HepG2 (cell line): ENCODE measurements around the gene CDV3. TPM values are rescaled to one million over a fixed set of nuclear protein-coding genes. Genes with fewer than 3 reads are reported as not detected.
A peak's percentile ranks its signal among the peaks of the same experiment; 100 is the strongest.

Experiments used
- CHD4 ChIP-seq: fragments of 200-600 bp; sonication (generic); IDR thresholded peaks from 2 replicates; pipeline ENCODE4 v1.7.0; 2017; ENCODE audit warnings: mild to moderate bottlenecking, low read length, borderline replicate concordance
- DPF2 ChIP-seq: sonication (generic); formaldehyde crosslinking; IDR thresholded peaks from 2 replicates; pipeline ENCODE4 v1.4.0; 2020; ENCODE audit warnings: mild to moderate bottlenecking, low read depth, missing genetic modification reagents, borderline replicate concordance
- DR1 ChIP-seq: sonication (generic); formaldehyde crosslinking; IDR thresholded peaks from 2 replicates; pipeline ENCODE4 v1.8.0; 2021; ENCODE audit warnings: mild to moderate bottlenecking, missing genetic modification reagents, inconsistent platforms
- EZH2 ChIP-seq: conservative IDR thresholded peaks from 2 replicates; pipeline ENCODE4 v1.6.1; 2012; ENCODE audit warnings: mild to moderate bottlenecking, low read depth, low read length, moderate library complexity
- FOXM1 ChIP-seq: sonication (generic); formaldehyde crosslinking; IDR thresholded peaks from 2 replicates; pipeline ENCODE4 v1.5.0; 2020; ENCODE audit warnings: missing genetic modification reagents
- KLF6 ChIP-seq: IDR thresholded peaks from 2 replicates; pipeline ENCODE4 v1.8.0; 2016; ENCODE audit warnings: missing biosample characterization, missing genetic modification reagents
- MYC ChIP-seq: sonication (generic); formaldehyde crosslinking; IDR thresholded peaks from 2 replicates; pipeline ENCODE4 v1.9.0; 2021; ENCODE audit warnings: missing genetic modification reagents, borderline replicate concordance
- NRL ChIP-seq: sonication (generic); formaldehyde crosslinking; IDR thresholded peaks from 2 replicates; pipeline ENCODE4 v1.5.0; 2020; ENCODE audit warnings: missing genetic modification reagents, mild to moderate bottlenecking, moderate library complexity, borderline replicate concordance
- PATZ1 ChIP-seq: sonication (generic); formaldehyde crosslinking; IDR thresholded peaks from 2 replicates; pipeline ENCODE4 v1.4.0; 2020; ENCODE audit warnings: missing genetic modification reagents
- PITX1 ChIP-seq: sonication (generic); formaldehyde crosslinking; IDR thresholded peaks from 2 replicates; pipeline ENCODE4 v1.5.1; 2020; ENCODE audit warnings: mild to moderate bottlenecking, missing genetic modification reagents
- PLSCR1 ChIP-seq: sonication (generic); formaldehyde crosslinking; IDR thresholded peaks from 2 replicates; pipeline ENCODE4 v1.5.0; 2020; ENCODE audit warnings: missing genetic modification reagents, mild to moderate bottlenecking, borderline replicate concordance
- RAD21 ChIP-seq: fragments of 450-650 bp; formaldehyde crosslinking; IDR thresholded peaks from 2 replicates; pipeline ENCODE4 v1.5.0; 2020; ENCODE audit warnings: mild to moderate bottlenecking
- REL ChIP-seq: sonication (generic); formaldehyde crosslinking; conservative IDR thresholded peaks from 2 replicates; pipeline ENCODE4 v1.8.0; 2022; ENCODE audit warnings: mild to moderate bottlenecking, missing genetic modification reagents, moderate library complexity
- ZBTB42 ChIP-seq: sonication (generic); formaldehyde crosslinking; IDR thresholded peaks from 2 replicates; pipeline ENCODE4 v1.5.0; 2020; ENCODE audit warnings: mild to moderate bottlenecking, missing genetic modification reagents
- ZFX ChIP-seq: sonication (generic); formaldehyde crosslinking; IDR thresholded peaks from 2 replicates; pipeline ENCODE4 v1.4.0; 2020; ENCODE audit warnings: mild to moderate bottlenecking, low read depth, missing genetic modification reagents, moderate library complexity
- ZKSCAN1 ChIP-seq: fragments of 150-350 bp; IDR thresholded peaks from 2 replicates; pipeline ENCODE4 v1.6.1; 2014; ENCODE audit warnings: low read length
- ZMAT3 ChIP-seq: sonication (generic); formaldehyde crosslinking; conservative IDR thresholded peaks from 2 replicates; pipeline ENCODE4 v1.7.0; 2021; ENCODE audit warnings: missing genetic modification reagents
- ZNF24 ChIP-seq: fragments of 450-650 bp; IDR thresholded peaks from 2 replicates; pipeline ENCODE4 v1.6.1; 2017; ENCODE audit warnings: antibody characterized with exemption, mild to moderate bottlenecking
- polyA plus RNA-seq, 8 experiments: library from polyadenylated mRNA; depleted of rRNA in 3 of 8; stranded (reverse) in 7 of 8; unstranded in 1 of 8; fragments of >200 nt; fragmentation: Illumina TruSeq in 4 of 8; extraction: Trizol in 4 of 8; gene quantifications; 2 replicates each; pipeline versions ENCODE4 v1.2.1 to v1.2.3, GENCODE V29; 2011 to 2016; ENCODE audit warnings: low read depth in 4 of 8, missing spikeins in 1 of 8, mixed read lengths in 1 of 8; ENCODE audit not compliant: insufficient read depth in 1 of 8
- total RNA-seq, 5 experiments: library from RNA; depleted of rRNA; stranded (reverse); fragments of >200 nt; fragmentation: Illumina TruSeq; extraction: Trizol; gene quantifications; 2 replicates each; pipeline ENCODE4 v1.2.3, GENCODE V29; 2016; ENCODE audit warnings: low read depth in 1 of 5
- TF ChIP-seq, protein P1 (sequence below): sonication (generic); formaldehyde crosslinking; IDR thresholded peaks from 2 replicates; pipeline ENCODE4 v1.4.0; 2020; ENCODE audit warnings: missing genetic modification reagents
- TF ChIP-seq, protein P2 (sequence below): sonication (generic); formaldehyde crosslinking; IDR thresholded peaks from 2 replicates; pipeline ENCODE4 v1.4.0; 2020; ENCODE audit warnings: missing genetic modification reagents

CDV3 gene
- total and polyA plus RNA-seq, 2 of the 13 experiments (the other 11 are each of a cell fraction or from before 2014, with no cell fraction given), result 46.6 to 145 TPM

DNA sequence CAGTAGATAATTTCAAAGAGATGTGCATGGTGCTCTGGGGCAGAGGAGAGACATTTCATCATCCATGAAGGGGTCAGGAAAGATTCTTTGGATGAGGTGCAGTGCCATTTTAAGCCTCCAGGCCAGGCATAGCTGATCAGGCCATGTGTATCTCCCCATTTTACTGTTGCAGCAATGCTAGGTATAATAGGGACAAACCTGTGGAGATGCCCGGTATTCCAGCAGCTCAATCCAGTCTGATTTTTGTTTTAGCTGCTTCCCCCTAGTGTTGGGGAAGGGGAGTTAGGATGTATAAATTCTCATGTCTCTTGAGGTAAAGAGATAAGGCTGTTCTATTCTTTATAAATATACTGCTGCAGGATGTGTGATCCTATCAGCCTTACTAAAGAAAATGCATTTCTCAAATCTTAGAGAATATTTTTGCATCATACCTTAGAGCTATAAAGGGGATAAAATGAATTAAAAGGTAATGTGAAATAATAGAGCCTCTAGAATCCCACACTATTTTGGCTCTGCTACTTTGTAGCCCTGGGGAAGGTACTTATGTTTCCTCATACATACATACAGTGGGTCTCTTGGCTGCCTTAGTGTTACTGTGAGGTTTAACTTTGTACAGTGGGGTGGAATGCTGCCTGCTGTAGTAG lies 5.2 kb downstream of the CDV3 start (continued):
- TF ChIP-seq DPF2 (no peak), ZFX (no peak), KLF6 (no peak), PATZ1 (CRISPR knock-in tag) (no peak), FOXM1 (CRISPR knock-in tag) (no peak), ZMAT3 (CRISPR knock-in tag) (no peak), DR1 (CRISPR knock-in tag) (no peak), ZBTB42 (CRISPR knock-in tag) (no peak), ZNF24 (no peak), RAD21 (CRISPR knock-in tag) (peak; percentile 70; the same call in 1 of the 2 replicates), EZH2 (no peak), ZKSCAN1 (no peak), NRL (CRISPR knock-in tag) (no peak), PITX1 (CRISPR knock-in tag) (no peak), CHD4 (no peak), PLSCR1 (no peak), MYC (no peak), REL (no peak)
- TF ChIP-seq, protein P1, sequence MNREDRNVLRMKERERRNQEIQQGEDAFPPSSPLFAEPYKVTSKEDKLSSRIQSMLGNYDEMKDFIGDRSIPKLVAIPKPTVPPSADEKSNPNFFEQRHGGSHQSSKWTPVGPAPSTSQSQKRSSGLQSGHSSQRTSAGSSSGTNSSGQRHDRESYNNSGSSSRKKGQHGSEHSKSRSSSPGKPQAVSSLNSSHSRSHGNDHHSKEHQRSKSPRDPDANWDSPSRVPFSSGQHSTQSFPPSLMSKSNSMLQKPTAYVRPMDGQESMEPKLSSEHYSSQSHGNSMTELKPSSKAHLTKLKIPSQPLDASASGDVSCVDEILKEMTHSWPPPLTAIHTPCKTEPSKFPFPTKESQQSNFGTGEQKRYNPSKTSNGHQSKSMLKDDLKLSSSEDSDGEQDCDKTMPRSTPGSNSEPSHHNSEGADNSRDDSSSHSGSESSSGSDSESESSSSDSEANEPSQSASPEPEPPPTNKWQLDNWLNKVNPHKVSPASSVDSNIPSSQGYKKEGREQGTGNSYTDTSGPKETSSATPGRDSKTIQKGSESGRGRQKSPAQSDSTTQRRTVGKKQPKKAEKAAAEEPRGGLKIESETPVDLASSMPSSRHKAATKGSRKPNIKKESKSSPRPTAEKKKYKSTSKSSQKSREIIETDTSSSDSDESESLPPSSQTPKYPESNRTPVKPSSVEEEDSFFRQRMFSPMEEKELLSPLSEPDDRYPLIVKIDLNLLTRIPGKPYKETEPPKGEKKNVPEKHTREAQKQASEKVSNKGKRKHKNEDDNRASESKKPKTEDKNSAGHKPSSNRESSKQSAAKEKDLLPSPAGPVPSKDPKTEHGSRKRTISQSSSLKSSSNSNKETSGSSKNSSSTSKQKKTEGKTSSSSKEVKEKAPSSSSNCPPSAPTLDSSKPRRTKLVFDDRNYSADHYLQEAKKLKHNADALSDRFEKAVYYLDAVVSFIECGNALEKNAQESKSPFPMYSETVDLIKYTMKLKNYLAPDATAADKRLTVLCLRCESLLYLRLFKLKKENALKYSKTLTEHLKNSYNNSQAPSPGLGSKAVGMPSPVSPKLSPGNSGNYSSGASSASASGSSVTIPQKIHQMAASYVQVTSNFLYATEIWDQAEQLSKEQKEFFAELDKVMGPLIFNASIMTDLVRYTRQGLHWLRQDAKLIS, result no peak
- TF ChIP-seq, protein P2, sequence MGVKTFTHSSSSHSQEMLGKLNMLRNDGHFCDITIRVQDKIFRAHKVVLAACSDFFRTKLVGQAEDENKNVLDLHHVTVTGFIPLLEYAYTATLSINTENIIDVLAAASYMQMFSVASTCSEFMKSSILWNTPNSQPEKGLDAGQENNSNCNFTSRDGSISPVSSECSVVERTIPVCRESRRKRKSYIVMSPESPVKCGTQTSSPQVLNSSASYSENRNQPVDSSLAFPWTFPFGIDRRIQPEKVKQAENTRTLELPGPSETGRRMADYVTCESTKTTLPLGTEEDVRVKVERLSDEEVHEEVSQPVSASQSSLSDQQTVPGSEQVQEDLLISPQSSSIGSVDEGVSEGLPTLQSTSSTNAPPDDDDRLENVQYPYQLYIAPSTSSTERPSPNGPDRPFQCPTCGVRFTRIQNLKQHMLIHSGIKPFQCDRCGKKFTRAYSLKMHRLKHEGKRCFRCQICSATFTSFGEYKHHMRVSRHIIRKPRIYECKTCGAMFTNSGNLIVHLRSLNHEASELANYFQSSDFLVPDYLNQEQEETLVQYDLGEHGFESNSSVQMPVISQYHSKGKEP (CRISPR knock-in tag), result no peak
